ENCODE measurements around the gene ARID1B. TPM values are rescaled to one million over a fixed set of nuclear protein-coding genes. Genes with fewer than 3 reads are reported as not detected.

ARID1B gene
- polyA plus RNA-seq, 1 donor: 66.0 TPM

DNA sequence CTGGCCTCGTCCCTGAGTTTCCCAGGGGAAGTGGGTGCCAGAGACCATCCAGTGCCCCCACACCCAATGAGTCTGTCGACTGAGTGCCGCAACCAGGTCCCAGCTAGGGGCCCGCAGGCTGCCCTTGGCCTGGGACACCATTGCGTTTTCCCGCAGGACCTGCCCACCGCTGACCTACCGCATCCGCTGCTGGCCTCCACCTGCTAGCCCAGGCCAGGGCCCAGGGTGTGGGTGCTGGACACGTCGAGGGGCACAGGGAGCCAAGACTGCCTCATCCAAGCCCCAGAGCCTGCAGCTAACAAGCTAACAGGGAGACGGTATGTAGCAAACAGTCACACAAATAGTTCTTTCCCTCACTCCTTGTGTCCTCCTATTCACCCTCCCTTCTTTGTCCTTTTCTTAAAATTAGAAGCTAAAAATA, 448.4 kb downstream of the ARID1B start:
- DNase-seq (ENCODE audit: low read depth): no peak

DNA sequence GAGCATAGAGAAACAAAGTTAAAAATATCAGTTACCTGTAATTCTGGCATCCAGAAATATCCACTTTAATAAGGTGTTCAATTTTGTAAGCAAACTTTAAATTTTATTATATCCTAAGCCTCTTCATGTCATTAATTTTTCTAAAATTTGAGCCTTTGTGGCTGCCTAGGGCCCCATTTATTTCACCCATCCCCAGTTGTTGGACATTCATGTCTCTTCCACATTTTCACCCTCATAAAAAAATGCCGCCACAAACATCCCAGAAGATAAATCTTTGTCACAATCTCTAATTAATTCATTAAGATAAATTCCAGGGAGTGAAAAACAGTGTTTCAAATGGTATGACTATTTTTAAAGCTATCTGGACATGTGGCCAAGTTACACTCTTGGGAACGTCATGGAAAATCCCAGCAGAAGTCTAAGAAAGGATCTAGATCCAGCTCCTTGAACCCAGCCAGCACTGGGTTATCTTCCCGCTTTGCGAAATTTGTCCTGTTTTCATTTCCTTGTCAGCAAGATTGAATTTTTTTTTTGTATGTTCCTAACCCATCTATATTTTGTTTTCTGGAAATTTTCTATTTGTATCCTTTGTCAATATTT, 448.9 kb downstream of the ARID1B start:
- no peak for DNase-seq (ENCODE audit: low read depth)

DNA sequence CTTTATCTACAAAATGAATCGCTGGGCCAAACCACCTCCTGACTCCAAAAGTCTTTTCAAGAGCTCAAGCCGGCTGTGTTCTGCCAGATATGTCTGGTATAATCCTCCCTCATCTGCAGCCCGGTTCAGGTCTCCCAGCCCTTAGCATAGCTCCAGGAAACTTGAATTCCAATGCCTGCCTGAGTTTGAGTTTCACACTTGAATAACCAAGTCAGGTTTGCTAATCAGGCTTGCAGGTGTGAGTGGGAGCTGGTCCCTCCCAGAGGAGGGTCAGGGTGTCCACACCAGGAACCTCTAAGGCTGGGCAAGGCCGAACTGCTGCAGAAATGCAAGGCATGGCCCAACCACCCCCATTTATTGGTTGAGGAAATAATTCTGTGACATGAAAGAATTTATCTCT, 449.6 kb downstream of the ARID1B start:
- no peak for DNase-seq (ENCODE audit: low read depth)

DNA sequence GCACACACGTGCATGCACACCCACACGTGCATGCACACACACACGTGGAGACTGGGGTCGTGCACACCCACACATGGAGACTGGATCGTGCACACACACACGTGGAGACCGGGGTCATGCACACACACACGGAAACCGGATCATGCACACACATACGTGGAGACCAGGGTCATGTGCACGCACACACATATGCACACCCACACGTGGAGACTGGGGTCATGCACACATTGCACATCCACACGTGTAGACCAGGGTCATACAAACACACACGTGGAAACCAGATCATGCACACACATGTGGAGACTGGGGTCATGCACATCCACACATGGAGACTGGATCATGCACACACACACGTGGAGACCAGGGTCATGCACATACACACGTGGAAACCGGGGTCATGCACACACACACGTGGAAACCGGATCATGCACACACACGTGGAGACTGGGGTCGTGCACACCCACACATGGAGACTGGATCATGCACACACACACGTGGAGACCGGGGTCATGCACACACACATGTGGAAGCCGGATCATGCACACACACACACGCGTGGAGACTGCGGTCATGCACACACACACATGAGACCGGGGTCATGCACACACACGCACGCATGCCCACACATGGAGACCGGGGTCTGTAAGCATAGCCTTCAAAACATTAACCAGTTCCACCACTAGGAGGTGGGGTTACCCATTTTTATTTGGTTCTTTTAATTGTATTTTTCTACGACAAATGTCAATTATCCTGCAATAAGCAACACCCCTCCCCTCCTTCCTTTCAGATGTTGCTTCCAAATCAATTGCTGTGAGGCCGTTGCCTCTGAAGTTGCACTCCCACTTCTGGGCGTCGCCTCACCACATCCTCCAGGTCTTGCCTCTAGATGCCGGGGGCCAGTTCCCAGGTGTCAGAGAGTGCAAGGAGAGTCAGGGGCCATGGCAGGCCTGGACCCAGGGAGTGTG, 450.3 kb downstream of the ARID1B start:
- DNase-seq (ENCODE audit: low read depth): no peak

DNA sequence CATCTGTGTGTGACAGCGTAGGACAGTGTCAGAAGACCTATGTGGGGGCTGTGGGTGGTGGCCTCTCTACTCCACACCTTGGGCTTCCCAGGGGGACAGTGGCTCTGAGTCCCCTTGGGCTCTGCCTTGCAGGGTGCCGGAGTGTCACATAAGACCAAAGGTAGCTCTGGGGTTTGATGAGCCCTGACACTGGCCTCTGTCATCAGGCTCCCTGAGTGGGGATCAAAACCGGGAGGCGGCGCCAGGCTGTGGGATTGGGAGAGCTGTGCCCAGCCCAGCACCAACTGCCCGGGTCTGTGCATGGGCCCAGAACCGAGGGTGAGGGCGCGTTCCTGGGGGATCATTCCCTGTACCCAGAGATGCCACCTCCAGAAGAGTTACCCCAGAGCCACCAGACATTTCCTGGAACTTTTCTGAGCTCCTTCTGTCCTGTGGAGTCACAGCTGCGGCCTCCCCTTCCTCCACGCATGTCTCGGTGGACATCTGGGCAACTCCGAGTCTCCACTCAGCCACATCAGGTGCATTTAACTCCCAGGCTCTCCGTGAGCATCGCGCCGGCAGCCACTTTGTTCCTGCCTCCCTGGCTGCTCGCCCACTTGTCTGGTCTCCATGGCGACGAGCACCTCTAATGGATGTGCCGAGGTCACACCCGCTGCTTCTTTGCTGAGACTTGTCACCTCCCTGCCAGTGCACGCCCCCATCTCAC, 451.4 kb downstream of the ARID1B start:
- DNase-seq (ENCODE audit: low read depth): no peak

- no peak for DNase-seq (ENCODE audit: low read depth)
Observed at GRCh38 chr6:157229132-157229618, 452.0 kb downstream of the ARID1B start.

GRCh38 chr6:157229713-157230112, 452.5 kb downstream of the ARID1B start:
- no peak for DNase-seq (ENCODE audit: low read depth)

DNA sequence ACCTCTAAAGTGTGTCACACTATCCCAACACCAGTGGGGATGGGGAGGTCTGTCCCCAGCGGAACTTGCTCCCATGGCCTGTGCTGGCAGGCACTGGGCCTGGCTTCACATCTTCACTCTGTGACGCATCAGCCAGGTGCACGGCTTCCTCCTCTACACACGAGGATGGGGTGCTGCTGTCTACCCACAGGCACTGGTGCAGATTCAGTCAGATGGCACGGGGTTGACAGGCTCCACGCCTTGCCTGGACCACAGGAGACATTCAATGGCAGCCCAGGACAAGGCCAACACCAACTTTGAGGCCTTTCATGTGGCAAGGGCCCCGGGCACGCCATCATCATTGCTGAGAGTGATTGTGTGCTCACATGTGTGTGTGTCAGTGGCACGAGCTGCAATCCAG, 453.7 kb downstream of the ARID1B start:
- no peak for DNase-seq (ENCODE audit: low read depth)

GRCh38 chr6:157232161-157232895, 455.1 kb downstream of the ARID1B start:
- DNase-seq (ENCODE audit: low read depth): no peak

DNA sequence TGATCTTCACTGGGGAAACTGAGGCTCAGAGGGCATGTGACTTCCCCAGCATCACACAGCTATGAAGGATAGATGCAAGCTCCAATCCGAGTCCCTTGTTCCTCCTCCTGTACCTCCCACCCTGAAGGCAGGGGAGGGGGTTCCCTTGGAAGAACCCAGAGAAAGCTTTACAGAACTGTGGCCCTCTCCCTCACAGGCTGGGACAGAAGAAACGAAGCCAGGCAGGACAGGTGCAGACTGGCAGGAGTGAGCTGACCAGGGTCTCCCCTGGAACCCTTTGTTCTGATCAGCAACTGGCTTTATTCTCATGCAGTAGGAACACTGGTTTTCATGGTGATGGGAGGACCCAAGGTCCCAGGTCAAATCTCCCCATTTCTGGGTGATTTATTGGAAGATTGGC, 456.0 kb downstream of the ARID1B start:
- DNase-seq (ENCODE audit: low read depth): no peak

GRCh38 chr6:157233686-157234085, 456.5 kb downstream of the ARID1B start:
- no peak for DNase-seq (ENCODE audit: low read depth)

DNA sequence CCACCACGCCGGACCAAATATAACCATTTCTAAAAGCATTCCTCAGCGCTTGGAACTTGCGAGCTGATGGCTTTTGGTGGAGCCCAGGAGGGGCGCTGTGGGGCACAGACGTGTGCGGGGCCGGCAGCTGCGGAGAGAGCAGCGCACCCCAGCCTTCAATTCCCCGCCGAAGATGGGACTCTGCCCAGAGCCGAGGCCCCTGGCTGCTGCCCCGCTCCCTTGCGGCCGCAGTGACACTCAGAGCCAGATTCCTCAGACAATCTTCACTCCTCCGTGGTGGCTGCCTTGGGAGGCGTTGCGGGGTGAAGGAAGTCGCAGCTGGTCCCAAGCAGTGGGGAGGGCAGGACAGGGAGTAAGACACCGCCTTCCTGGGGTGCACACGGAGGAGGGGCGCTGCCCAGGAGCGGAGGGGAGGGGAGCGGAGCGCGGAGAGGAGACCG, 458.4 kb downstream of the ARID1B start:
- no peak for DNase-seq (ENCODE audit: low read depth)

DNA sequence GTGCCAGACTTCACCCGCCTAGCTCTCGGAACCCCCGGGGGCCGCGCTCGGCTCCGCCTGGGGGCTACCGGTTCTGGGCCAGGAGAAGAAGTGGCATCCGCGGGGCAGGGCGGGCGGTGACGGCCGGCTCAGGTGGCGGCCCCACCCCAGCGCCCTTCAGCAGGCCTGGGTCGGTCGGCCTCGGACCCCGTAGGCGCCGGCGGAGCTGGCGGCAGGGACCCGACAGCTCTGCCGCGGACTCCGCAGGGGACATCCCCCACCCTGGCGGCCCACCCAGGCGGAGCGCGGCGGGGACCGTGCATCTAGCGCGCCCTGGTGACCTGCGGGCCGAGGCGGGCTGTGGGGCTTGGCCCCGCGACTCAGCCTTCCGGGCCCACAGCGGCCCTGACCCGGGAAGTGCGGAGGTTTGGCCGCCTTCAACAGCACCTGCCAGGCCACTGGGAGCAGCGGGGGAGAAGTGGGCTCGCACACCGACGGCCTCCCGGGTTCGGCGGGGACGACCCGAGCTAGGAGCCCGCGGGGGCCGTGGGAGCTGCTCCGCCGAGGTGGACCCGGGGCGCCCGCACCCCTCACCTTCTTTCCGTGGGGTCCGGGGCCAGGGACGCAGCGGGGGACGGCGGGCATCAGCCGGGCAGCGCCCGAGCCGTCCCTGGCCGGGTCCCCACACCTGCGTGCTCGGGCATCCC, 459.0 kb downstream of the ARID1B start:
- DNase-seq (ENCODE audit: low read depth): no peak

DNA sequence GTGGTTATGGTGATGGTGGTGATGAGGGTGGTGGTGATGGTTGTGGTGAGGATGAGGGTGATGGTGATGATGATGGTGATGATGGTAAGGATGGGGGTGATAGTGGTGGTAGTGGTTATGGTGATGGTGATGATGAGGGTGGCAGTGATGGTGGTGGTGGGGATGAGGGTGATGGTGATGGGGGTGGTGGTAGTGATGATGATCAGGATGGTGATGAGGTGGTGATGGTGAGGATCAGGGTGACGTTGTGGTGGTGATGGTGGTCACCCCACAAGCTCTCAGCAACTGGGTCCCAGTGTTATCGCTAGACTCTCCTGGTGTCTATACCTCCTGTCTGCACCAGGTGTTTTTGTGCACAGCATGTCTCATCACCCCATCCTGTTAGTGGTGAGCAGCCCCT, 461.2 kb downstream of the ARID1B start:
- DNase-seq (ENCODE audit: low read depth): no peak

GRCh38 chr6:157239148-157239547, 462.0 kb downstream of the ARID1B start:
- no peak for DNase-seq (ENCODE audit: low read depth)

DNA sequence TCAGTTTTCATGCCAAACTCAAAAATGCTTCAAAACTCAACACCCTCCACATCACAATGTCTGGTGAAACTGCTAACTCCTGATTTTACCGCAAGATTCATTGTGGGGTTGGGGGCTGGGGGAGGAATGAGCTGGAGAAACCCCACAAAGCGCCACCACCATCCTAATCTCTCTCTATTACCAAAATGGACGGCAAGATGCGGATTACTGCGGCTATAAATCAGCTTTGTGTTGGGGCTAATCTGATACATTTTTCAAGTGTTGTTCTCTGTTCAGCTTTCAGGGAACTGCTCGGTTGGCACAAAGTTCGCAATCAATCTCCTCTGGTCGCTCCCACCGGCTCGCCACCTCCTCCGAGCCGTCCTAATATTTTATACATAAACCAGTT, 462.5 kb downstream of the ARID1B start:
- no peak for DNase-seq (ENCODE audit: low read depth)

DNA sequence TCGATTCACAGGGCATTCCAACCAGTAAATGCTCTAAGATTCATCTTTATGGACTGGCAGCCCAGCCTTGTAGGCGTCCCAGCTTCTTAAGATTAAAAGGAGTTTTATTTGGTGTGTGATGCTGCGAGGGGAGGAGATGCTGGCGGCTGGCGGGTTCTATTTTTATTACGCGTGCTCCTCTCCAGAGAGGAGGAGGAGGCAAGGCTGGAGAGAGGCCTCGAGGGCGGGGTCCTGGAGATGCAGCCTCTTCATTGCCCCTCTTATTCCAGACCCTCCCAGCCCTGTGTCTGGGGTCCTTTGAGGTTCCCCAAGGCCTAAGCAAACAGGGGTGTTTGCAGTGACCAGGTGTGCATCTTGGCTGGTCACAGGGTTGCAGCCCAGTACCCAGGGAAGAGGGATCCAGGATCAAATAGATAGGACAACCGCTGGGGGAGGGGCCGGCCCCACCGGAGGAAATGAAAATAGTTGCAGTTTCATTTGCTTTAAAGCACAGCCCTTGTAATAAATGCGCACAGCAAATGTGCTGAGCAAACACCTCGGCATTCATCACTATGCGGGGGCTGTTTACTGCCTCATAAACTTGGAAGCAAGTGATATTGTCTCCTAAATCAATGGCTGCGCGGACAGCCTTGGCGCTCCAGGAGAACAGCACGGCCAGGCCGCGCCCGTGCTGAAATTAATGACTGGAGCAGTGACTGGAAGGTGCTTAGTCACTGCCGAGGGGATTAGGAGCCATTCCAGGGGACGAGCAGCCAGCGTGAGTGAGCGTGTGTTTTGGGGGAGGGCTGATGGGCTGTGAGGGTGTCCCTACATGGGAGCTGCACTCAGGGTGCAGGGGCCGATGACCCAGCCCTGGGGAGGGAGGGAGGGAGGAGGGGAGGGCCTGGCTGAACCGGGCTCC, 463.1 kb downstream of the ARID1B start:
- DNase-seq (ENCODE audit: low read depth): no peak

GRCh38 chr6:157240960-157241311, 463.8 kb downstream of the ARID1B start:
- no peak for DNase-seq (ENCODE audit: low read depth)

DNA sequence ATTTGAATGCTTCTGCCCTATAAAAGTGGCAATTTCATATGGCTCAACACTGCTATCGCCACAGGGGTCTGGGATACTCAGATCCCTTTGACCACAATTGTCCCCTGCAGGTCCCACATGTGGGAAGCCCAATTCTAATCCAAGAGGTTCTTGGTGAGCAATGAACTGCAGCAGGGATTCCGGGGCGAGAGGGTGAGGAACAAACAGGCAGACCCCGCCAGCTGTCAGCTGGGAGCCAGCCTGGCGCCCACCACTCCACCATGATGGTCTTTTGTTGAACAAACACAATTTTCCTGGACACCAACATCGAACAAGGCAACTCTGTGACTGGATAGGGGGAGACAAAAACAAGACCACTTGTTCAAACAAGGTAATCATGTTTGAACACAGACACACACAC, 465.6 kb downstream of the ARID1B start:
- no peak for DNase-seq (ENCODE audit: low read depth)

DNA sequence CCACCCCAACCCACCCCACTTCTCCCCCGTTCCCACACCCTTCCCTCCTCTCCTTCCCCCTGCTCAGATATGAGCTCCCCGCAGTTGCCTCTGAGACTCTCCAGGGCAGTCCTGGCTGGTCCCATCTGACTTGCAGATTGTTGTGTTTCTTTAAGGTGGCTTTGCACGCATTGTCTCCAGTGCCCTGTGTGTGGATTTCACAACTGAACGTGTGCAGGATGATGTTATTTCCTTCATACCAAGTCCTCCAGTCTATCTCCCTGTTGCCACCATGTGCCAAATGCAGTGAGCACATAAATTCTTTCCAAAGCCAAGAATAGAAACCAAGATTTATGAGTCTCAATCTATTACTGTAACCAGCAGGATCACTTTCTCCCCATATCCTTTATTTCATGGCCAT, 467.0 kb downstream of the ARID1B start:
- DNase-seq (ENCODE audit: low read depth): no peak

Measured in forelimb muscle (tissue), 1 donor.